GM19035 (cell line): ENCODE measurements around the gene PGP.

ENCODE experiments used
- ATAC-seq: cut with Tn5 transposase; IDR thresholded peaks from one replicate; pipeline ENCODE4 v1.9.1; 2021; ENCODE audit not compliant: unreplicated experiment

PGP gene

GRCh38 chr16:2166263-2167067 lies 48.2 kb downstream of the PGP start:
- ATAC-seq, result no peak

DNA sequence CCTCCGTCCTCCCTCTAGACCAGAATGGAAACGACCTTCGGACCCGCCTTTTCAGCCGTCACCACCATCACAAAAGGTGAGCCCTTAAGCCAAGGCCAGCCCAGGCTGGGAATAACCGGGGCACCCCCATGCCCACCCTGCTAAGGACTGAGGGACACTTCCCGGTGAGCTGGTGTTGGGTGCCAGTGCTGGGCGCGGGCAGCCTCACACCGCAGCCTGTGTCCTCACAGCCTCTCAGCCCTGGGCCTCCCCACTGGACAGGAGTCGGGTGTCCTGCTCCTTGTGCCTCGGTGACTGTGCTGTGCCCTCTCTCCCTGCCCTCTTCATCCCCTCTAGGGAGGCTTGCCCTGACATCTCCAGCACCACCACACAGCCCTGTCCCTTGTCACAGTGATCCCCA lies 48.8 kb downstream of the PGP start:
- ATAC-seq, result no peak

- ATAC-seq, result no peak
Observed at GRCh38 chr16:2163211-2163881, 51.3 kb downstream of the PGP start.

GRCh38 chr16:2162676-2163118 lies 51.9 kb downstream of the PGP start:
- no peak for ATAC-seq

- ATAC-seq, result no peak
Observed at GRCh38 chr16:2161911-2162310, 52.7 kb downstream of the PGP start.
